Measurements from ENCODE around the gene SEC16A.

DNA sequence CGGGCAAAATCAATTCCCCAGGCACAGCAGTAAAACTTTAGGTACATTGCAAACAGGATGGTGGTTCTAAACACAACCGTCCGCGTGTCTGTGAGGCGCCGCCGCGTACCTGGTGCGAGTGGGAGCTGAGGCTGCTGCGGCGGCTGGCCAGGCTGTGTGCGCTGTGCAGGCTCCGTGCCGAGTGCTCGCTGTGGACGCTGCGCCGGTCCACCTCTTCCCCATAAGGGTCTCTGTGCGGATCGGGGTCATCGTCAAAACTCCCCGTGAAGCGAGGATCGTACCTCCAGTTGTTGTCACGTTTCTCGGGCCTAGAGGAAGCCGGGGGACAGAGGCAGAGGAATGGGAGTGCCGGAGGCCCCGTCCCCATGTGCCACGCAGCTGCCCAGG lies 16.7 kb downstream of the SEC16A start:
- TF ChIP-seq POLR2A (IDR thresholded peaks at IDR 0.05) (no peak), CTCF (IDR thresholded peaks at IDR 0.05) (no peak)

All from thyroid gland (tissue), 4 donors.